K562 (cell line): ENCODE measurements around the gene TRIM65. TPM values are rescaled to one million over a fixed set of nuclear protein-coding genes. Genes with fewer than 3 reads are reported as not detected.

ENCODE experiments used
- BRCA1 ChIP-seq, 2 experiments: fragments of 450-650 bp in 1 of 2; sonication (generic) in 1 of 2; formaldehyde crosslinking in 1 of 2; IDR thresholded peaks; 2 replicates each; pipeline versions ENCODE4 v1.5.0 to v1.6.1; 2017 to 2020; ENCODE audit warnings: mild to moderate bottlenecking in 1 of 2, missing genetic modification reagents in 1 of 2
- E2F4 ChIP-seq: sonication (generic); formaldehyde crosslinking; IDR thresholded peaks from 2 replicates; pipeline ENCODE4 v1.8.0; 2022; ENCODE audit warnings: mild to moderate bottlenecking, low read depth, missing genetic modification reagents
- FUS ChIP-seq: fragments of 200-400 bp; formaldehyde crosslinking; optimal IDR thresholded peaks from 2 replicates; pipeline ENCODE3; 2017; ENCODE audit warnings: low read depth, low read length
- GABPB2 ChIP-seq: fragments of 250-450 bp; sonication (Bioruptor Pico); conservative IDR thresholded peaks from 2 replicates; pipeline ENCODE4 v1.5.1; 2021; ENCODE audit warnings: mild to moderate bottlenecking
- ILF3 ChIP-seq: fragments of 450-650 bp; IDR thresholded peaks from 2 replicates; pipeline ENCODE4 v1.6.1; 2018; ENCODE audit warnings: antibody characterized with exemption, mild to moderate bottlenecking, moderate library complexity, borderline replicate concordance
- MCM2 ChIP-seq: fragments of 450-650 bp; IDR thresholded peaks from 2 replicates; pipeline ENCODE4 v1.6.1; 2017; ENCODE audit warnings: low read depth, mild to moderate bottlenecking
- MED1 ChIP-seq: sonication (generic); formaldehyde crosslinking; IDR thresholded peaks from 2 replicates; pipeline ENCODE4 v1.8.1; 2023; ENCODE audit warnings: missing genetic modification reagents, borderline replicate concordance
- NCOA2 ChIP-seq, 2 experiments: fragments of 450-650 bp; IDR thresholded peaks; 2 replicates each; pipeline ENCODE4 v1.6.1; 2018; ENCODE audit warnings: mild to moderate bottlenecking in 2 of 2, moderate library complexity in 1 of 2; ENCODE audit not compliant: partially characterized antibody in 2 of 2
- NR4A1 ChIP-seq, 2 experiments: fragments of 250-450 bp in 1 of 2; fragments of 450-650 bp in 1 of 2; sonication (Bioruptor Pico) in 1 of 2; IDR thresholded peaks; 2 replicates each; pipeline versions ENCODE4 v1.4.0 to v1.6.1; 2016 to 2020; ENCODE audit warnings: mild to moderate bottlenecking in 2 of 2, missing compliant biosample characterization in 1 of 2, missing genetic modification characterization in 1 of 2, moderate library complexity in 1 of 2
- PTRF ChIP-seq: fragments of 450-650 bp; IDR thresholded peaks from 2 replicates; pipeline ENCODE4 v1.6.1; 2016; ENCODE audit warnings: mild to moderate bottlenecking, missing genetic modification characterization, missing compliant biosample characterization
- SIX5 ChIP-seq, 2 experiments: IDR thresholded peaks; 2 replicates each; pipeline ENCODE4 v1.6.1; 2011; ENCODE audit warnings: low read length in 2 of 2, borderline replicate concordance in 1 of 2, low read depth in 1 of 2, mild to moderate bottlenecking in 1 of 2, moderate library complexity in 1 of 2; ENCODE audit not compliant: insufficient read depth in 1 of 2
- TAF15 ChIP-seq: fragments of 200-400 bp; formaldehyde crosslinking; IDR thresholded peaks from 2 replicates; pipeline ENCODE4 v1.6.1; 2017; ENCODE audit warnings: mild to moderate bottlenecking, low read depth, low read length, moderate library complexity
- TARDBP ChIP-seq: fragments of 450-650 bp; IDR thresholded peaks from 2 replicates; pipeline ENCODE4 v1.6.1; 2016
- TEAD2 ChIP-seq: fragments of 450-650 bp; IDR thresholded peaks from 2 replicates; pipeline ENCODE4 v1.6.1; 2016; ENCODE audit warnings: missing genetic modification characterization, control low read depth, missing compliant biosample characterization
- ZFPM2 ChIP-seq: fragments of 250-450 bp; sonication (Bioruptor Pico); IDR thresholded peaks from 2 replicates; pipeline ENCODE4 v1.5.1; 2022; ENCODE audit warnings: mild to moderate bottlenecking
- ZKSCAN8 ChIP-seq: fragments of 200-800 bp; sonication (Bioruptor generic); IDR thresholded peaks from 2 replicates; pipeline ENCODE4 v1.6.1; 2016; ENCODE audit warnings: missing genetic modification characterization, missing compliant biosample characterization
- ZNF133 ChIP-seq: fragments of 250-450 bp; sonication (Bioruptor Pico); IDR thresholded peaks from 2 replicates; pipeline ENCODE4 v1.4.0; 2020; ENCODE audit warnings: mild to moderate bottlenecking
- ZNF184 ChIP-seq: sonication (generic); formaldehyde crosslinking; IDR thresholded peaks from 2 replicates; pipeline ENCODE4 v1.5.0; 2020; ENCODE audit warnings: missing genetic modification reagents
- ZNF395 ChIP-seq: fragments of 200-800 bp; sonication (Bioruptor generic); IDR thresholded peaks from 2 replicates; pipeline ENCODE4 v1.6.1; 2017; ENCODE audit warnings: missing genetic modification characterization, missing compliant biosample characterization
- polyA plus RNA-seq, 8 experiments: library from polyadenylated mRNA; depleted of rRNA in 4 of 8; stranded (reverse) in 5 of 8; unstranded in 3 of 8; fragments of >200 nt; fragmentation: Nextera tagmentation in 2 of 8; fragmentation: Illumina TruSeq in 1 of 8; extraction: Ambion mirVana in 2 of 8; extraction: Trizol in 1 of 8; gene quantifications; 2 replicates each; pipeline versions ENCODE4 v1.2.1 to v1.2.3, GENCODE V29; 2011 to 2014; ENCODE audit warnings: inconsistent platforms in 1 of 8, missing spikeins in 1 of 8
- total RNA-seq, 7 experiments: library from RNA; depleted of rRNA in 6 of 7; stranded (reverse); fragments of >200 nt in 6 of 7; fragmentation: Illumina TruSeq in 2 of 7; extraction: Trizol in 2 of 7; gene quantifications; 2 replicates each; pipeline versions ENCODE4 v1.2.1 to v1.2.3, GENCODE V29; 2011 to 2021; ENCODE audit warnings: low replicate concordance in 1 of 7
- TF ChIP-seq, protein P1 (sequence below): IDR thresholded peaks from 2 replicates; pipeline ENCODE4 v1.6.1; 2011; ENCODE audit warnings: borderline replicate concordance, low read depth, mild to moderate bottlenecking, moderate library complexity, low read length; ENCODE audit not compliant: insufficient read depth, poor library complexity, severe bottlenecking
- TF ChIP-seq, protein P2 (sequence below), 3 experiments: fragments of 200-800 bp in 1 of 3; sonication (Bioruptor generic) in 1 of 3; sonication (generic) in 1 of 3; formaldehyde crosslinking in 1 of 3; IDR thresholded peaks; 2 replicates each; pipeline versions ENCODE4 v1.6.1 to v1.8.0; 2016 to 2022; ENCODE audit warnings: mild to moderate bottlenecking in 2 of 3, missing compliant biosample characterization in 2 of 3, missing genetic modification characterization in 2 of 3, missing genetic modification reagents in 1 of 3

The TRIM65 gene
- total and polyA plus RNA-seq, 9 of the 15 experiments (the other 6 are each of a cell fraction or from before 2014, with no cell fraction given), result 2.8 to 45.7 (median 22.9) TPM

GRCh38 chr17:75904749-75905521 is 8.2 kb upstream of the TRIM65 start, which contains the start of gene MRPL38 (continued):
- no peak for TF ChIP-seq BRCA1 (IDR thresholded peaks at IDR 0.05)
- TF ChIP-seq BRCA1 (CRISPR knock-in tag; IDR thresholded peaks at IDR 0.05), result no peak
- TF ChIP-seq, protein P1, sequence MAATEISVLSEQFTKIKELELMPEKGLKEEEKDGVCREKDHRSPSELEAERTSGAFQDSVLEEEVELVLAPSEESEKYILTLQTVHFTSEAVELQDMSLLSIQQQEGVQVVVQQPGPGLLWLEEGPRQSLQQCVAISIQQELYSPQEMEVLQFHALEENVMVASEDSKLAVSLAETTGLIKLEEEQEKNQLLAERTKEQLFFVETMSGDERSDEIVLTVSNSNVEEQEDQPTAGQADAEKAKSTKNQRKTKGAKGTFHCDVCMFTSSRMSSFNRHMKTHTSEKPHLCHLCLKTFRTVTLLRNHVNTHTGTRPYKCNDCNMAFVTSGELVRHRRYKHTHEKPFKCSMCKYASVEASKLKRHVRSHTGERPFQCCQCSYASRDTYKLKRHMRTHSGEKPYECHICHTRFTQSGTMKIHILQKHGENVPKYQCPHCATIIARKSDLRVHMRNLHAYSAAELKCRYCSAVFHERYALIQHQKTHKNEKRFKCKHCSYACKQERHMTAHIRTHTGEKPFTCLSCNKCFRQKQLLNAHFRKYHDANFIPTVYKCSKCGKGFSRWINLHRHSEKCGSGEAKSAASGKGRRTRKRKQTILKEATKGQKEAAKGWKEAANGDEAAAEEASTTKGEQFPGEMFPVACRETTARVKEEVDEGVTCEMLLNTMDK, result peak; percentile 64
- no peak for TF ChIP-seq PTRF (tag)
- TF ChIP-seq MED1 (CRISPR knock-in tag), result no peak
- no peak for TF ChIP-seq ZFPM2
- no peak for TF ChIP-seq MCM2
- TF ChIP-seq ZNF395, result no peak
- TF ChIP-seq ZNF133 (CRISPR knock-in tag), result no peak
- TF ChIP-seq FUS, result no peak
- TF ChIP-seq TARDBP, result peak; percentile 91
- no peak for TF ChIP-seq TAF15
- TF ChIP-seq E2F4 (CRISPR knock-in tag), result no peak
- no peak for TF ChIP-seq ZNF184 (CRISPR knock-in tag)
- TF ChIP-seq, protein P2, sequence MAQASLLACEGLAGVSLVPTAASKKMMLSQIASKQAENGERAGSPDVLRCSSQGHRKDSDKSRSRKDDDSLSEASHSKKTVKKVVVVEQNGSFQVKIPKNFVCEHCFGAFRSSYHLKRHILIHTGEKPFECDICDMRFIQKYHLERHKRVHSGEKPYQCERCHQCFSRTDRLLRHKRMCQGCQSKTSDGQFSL (CRISPR knock-in tag; IDR thresholded peaks at IDR 0.05), result no peak
- TF ChIP-seq, protein P2 (tag; IDR thresholded peaks at IDR 0.05), result peak in 1 of 2 experiments; percentile 47; a peak in 1 of 4 replicates
- TF ChIP-seq GABPB2 (CRISPR knock-in tag), result no peak
- no peak for TF ChIP-seq ZKSCAN8 (CRISPR knock-in tag)
- no peak for TF ChIP-seq NCOA2 (IDR thresholded peaks at IDR 0.05; ENCODE audit: partially characterized antibody in 2 of 2)
- TF ChIP-seq ILF3, result peak; percentile 41; the same call in 1 of the 2 replicates
- no peak for TF ChIP-seq SIX5 (IDR thresholded peaks at IDR 0.05; ENCODE audit: borderline replicate concordance in 1 of 2, insufficient read depth in 1 of 2, low read depth in 1 of 2, low read length in 2 of 2)
- TF ChIP-seq TEAD2 (tag), result no peak
- TF ChIP-seq NR4A1 (CRISPR knock-in tag; IDR thresholded peaks at IDR 0.05), result no peak
- TF ChIP-seq NR4A1 (tag; IDR thresholded peaks at IDR 0.05), result peak; percentile 63; the same call in 1 of the 2 replicates
